HEK293 (cell line): Measurements from ENCODE around the gene RPS27.
A peak's percentile ranks its signal among the peaks of the same experiment; 100 is the strongest.

Experiments
- CTCF ChIA-PET: fragments of 350-600 bp; formaldehyde crosslinking; extraction: SDS; loops from one replicate; lab custom pipeline; 2021; ENCODE audit warnings: antibody characterized with exemption; lab: Yijun Ruan, JAX
- POLR2A ChIA-PET: fragments of 300-600 bp; formaldehyde crosslinking; extraction: SDS; loops from one replicate; lab custom pipeline; 2020; ENCODE audit warnings: antibody characterized with exemption, inconsistent platforms; lab: Yijun Ruan, JAX
- H3K27ac ChIP-seq: fragments of 200-500 bp; sonication (Bioruptor generic); 2 replicates; pipeline ENCODE4 v1.5.1; 2014; ENCODE audit warnings: low read depth, low read length, control low read depth, inconsistent platforms; ENCODE audit errors: extremely low read depth
- H3K36me3 ChIP-seq, 2 experiments: fragments of 200-500 bp in 1 of 2; sonication (Bioruptor generic) in 1 of 2; 1 replicate in 1 of 2; 2 replicates in 1 of 2; pipeline ENCODE4 v1.5.1; 2014 to 2017; ENCODE audit warnings: inconsistent platforms in 2 of 2, low read length in 2 of 2; ENCODE audit not compliant: control insufficient read depth in 2 of 2, insufficient read depth in 1 of 2
- H3K4me1 ChIP-seq: fragments of 200-500 bp; sonication (Bioruptor generic); 2 replicates; pipeline ENCODE4 v1.5.1; 2014; ENCODE audit warnings: mild to moderate bottlenecking, low read length, inconsistent platforms; ENCODE audit not compliant: control insufficient read depth, insufficient read depth
- H3K4me3 ChIP-seq: 2 replicates; pipeline ENCODE4 v1.5.1; 2011; ENCODE audit warnings: low read depth, mild to moderate bottlenecking, control low read depth, low read length, moderate library complexity
- H3K9me3 ChIP-seq: fragments of 200-500 bp; sonication (Bioruptor generic); 2 replicates; pipeline ENCODE4 v1.5.1; 2014; ENCODE audit warnings: low read depth, low read length, inconsistent platforms; ENCODE audit not compliant: control insufficient read depth, insufficient read depth
- ZNF169 ChIP-seq: fragments of 450-650 bp; formaldehyde crosslinking; IDR thresholded peaks from 2 replicates; pipeline ENCODE4 v1.5.1; 2016; ENCODE audit warnings: missing biosample characterization, missing genetic modification characterization
- ZNF202 ChIP-seq: fragments of 450-650 bp; formaldehyde crosslinking; IDR thresholded peaks from 2 replicates; pipeline ENCODE4 v1.5.1; 2016; ENCODE audit warnings: missing biosample characterization, missing genetic modification characterization, borderline replicate concordance
- ZNF266 ChIP-seq: fragments of 450-650 bp; formaldehyde crosslinking; IDR thresholded peaks from 2 replicates; pipeline ENCODE4 v1.5.1; 2016; ENCODE audit warnings: missing biosample characterization, missing genetic modification characterization, low read depth
- ZNF302 ChIP-seq: fragments of 450-650 bp; formaldehyde crosslinking; IDR thresholded peaks from 2 replicates; pipeline ENCODE4 v1.5.1; 2016; ENCODE audit warnings: missing biosample characterization, missing genetic modification characterization, low read depth
- ZNF324 ChIP-seq: fragments of 450-650 bp; formaldehyde crosslinking; IDR thresholded peaks from 2 replicates; pipeline ENCODE4 v1.5.1; 2016; ENCODE audit warnings: missing biosample characterization, missing genetic modification characterization
- ZNF335 ChIP-seq: fragments of 450-650 bp; formaldehyde crosslinking; conservative IDR thresholded peaks from 2 replicates; pipeline ENCODE4 v1.5.1; 2016; ENCODE audit warnings: missing biosample characterization, missing genetic modification characterization
- ZNF366 ChIP-seq: fragments of 450-650 bp; formaldehyde crosslinking; conservative IDR thresholded peaks from 2 replicates; pipeline ENCODE4 v1.5.1; 2016; ENCODE audit warnings: missing biosample characterization, missing genetic modification characterization
- ZNF433 ChIP-seq: fragments of 450-650 bp; formaldehyde crosslinking; IDR thresholded peaks from 2 replicates; pipeline ENCODE4 v1.5.1; 2016; ENCODE audit warnings: missing biosample characterization, missing genetic modification characterization, low read depth
- ZNF624 ChIP-seq: fragments of 450-650 bp; formaldehyde crosslinking; IDR thresholded peaks from 2 replicates; pipeline ENCODE4 v1.5.1; 2017; ENCODE audit warnings: missing biosample characterization, missing genetic modification characterization
- ZNF658 ChIP-seq: fragments of 450-650 bp; formaldehyde crosslinking; IDR thresholded peaks from 2 replicates; pipeline ENCODE4; 2016; ENCODE audit warnings: missing biosample characterization, missing genetic modification characterization
- ZNF76 ChIP-seq: fragments of 450-650 bp; formaldehyde crosslinking; IDR thresholded peaks from 2 replicates; pipeline ENCODE4; 2016; ENCODE audit warnings: low read depth, missing biosample characterization, missing genetic modification characterization, borderline replicate concordance
- TF ChIP-seq, protein P1 (sequence below): fragments of 450-650 bp; formaldehyde crosslinking; conservative IDR thresholded peaks from 2 replicates; pipeline ENCODE4 v1.5.1; 2016; ENCODE audit warnings: low read depth, missing biosample characterization, missing genetic modification characterization
- TF ChIP-seq, protein P2 (sequence below): fragments of 450-650 bp; formaldehyde crosslinking; IDR thresholded peaks from 2 replicates; pipeline ENCODE4 v1.5.1; 2016; ENCODE audit warnings: missing biosample characterization, missing genetic modification characterization
- TF ChIP-seq, protein P3 (sequence below): fragments of 450-650 bp; formaldehyde crosslinking; IDR thresholded peaks from 2 replicates; pipeline ENCODE4 v1.5.1; 2016; ENCODE audit warnings: missing biosample characterization, missing genetic modification characterization
- TF ChIP-seq, protein P4 (sequence below): fragments of 450-650 bp; formaldehyde crosslinking; IDR thresholded peaks from 2 replicates; pipeline ENCODE4 v1.5.1; 2016; ENCODE audit warnings: missing biosample characterization, missing genetic modification characterization
- TF ChIP-seq, protein P5 (sequence below): fragments of 450-650 bp; formaldehyde crosslinking; IDR thresholded peaks from 2 replicates; pipeline ENCODE4 v1.5.1; 2016; ENCODE audit warnings: missing biosample characterization, missing genetic modification characterization
- TF ChIP-seq, protein P6 (sequence below): fragments of 450-650 bp; formaldehyde crosslinking; IDR thresholded peaks from 2 replicates; pipeline ENCODE4 v1.5.1; 2017; ENCODE audit warnings: missing biosample characterization, missing genetic modification characterization
- TF ChIP-seq, protein P7 (sequence below): fragments of 450-650 bp; formaldehyde crosslinking; IDR thresholded peaks from 2 replicates; pipeline ENCODE4 v1.5.1; 2016; ENCODE audit warnings: missing biosample characterization, missing genetic modification characterization

The RPS27 gene

DNA sequence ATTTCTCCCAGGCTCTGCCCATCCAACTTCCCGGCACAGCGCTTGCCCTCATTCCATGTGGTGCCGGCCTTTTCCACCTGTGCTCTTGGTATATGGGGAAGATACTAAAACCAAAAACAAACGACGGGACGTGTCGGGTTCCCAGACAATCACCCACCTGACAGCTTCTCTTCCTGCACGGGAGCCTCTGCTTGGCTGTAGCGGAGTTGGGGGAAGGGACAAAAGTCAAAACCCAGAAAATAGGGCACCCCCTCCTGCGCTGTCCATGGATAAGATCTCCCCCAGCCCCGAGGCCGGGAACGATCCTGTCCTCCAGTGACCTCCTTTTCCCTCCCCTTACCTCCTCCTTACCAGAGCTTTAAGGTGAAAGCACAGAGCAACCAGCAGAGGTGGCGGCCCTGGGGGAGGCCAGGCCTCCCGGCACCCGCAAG lies 13.7 kb upstream of the RPS27 start (continued):
- TF ChIP-seq, protein P1, sequence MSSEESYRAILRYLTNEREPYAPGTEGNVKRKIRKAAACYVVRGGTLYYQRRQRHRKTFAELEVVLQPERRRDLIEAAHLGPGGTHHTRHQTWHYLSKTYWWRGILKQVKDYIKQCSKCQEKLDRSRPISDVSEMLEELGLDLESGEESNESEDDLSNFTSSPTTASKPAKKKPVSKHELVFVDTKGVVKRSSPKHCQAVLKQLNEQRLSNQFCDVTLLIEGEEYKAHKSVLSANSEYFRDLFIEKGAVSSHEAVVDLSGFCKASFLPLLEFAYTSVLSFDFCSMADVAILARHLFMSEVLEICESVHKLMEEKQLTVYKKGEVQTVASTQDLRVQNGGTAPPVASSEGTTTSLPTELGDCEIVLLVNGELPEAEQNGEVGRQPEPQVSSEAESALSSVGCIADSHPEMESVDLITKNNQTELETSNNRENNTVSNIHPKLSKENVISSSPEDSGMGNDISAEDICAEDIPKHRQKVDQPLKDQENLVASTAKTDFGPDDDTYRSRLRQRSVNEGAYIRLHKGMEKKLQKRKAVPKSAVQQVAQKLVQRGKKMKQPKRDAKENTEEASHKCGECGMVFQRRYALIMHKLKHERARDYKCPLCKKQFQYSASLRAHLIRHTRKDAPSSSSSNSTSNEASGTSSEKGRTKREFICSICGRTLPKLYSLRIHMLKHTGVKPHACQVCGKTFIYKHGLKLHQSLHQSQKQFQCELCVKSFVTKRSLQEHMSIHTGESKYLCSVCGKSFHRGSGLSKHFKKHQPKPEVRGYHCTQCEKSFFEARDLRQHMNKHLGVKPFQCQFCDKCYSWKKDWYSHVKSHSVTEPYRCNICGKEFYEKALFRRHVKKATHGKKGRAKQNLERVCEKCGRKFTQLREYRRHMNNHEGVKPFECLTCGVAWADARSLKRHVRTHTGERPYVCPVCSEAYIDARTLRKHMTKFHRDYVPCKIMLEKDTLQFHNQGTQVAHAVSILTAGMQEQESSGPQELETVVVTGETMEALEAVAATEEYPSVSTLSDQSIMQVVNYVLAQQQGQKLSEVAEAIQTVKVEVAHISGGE (tag by site-specific recombination): 0 out of 2 replicates have a peak, but pooled peaks have one; percentile 5
- TF ChIP-seq ZNF366 (tag by site-specific recombination): no peak
- TF ChIP-seq, protein P2, sequence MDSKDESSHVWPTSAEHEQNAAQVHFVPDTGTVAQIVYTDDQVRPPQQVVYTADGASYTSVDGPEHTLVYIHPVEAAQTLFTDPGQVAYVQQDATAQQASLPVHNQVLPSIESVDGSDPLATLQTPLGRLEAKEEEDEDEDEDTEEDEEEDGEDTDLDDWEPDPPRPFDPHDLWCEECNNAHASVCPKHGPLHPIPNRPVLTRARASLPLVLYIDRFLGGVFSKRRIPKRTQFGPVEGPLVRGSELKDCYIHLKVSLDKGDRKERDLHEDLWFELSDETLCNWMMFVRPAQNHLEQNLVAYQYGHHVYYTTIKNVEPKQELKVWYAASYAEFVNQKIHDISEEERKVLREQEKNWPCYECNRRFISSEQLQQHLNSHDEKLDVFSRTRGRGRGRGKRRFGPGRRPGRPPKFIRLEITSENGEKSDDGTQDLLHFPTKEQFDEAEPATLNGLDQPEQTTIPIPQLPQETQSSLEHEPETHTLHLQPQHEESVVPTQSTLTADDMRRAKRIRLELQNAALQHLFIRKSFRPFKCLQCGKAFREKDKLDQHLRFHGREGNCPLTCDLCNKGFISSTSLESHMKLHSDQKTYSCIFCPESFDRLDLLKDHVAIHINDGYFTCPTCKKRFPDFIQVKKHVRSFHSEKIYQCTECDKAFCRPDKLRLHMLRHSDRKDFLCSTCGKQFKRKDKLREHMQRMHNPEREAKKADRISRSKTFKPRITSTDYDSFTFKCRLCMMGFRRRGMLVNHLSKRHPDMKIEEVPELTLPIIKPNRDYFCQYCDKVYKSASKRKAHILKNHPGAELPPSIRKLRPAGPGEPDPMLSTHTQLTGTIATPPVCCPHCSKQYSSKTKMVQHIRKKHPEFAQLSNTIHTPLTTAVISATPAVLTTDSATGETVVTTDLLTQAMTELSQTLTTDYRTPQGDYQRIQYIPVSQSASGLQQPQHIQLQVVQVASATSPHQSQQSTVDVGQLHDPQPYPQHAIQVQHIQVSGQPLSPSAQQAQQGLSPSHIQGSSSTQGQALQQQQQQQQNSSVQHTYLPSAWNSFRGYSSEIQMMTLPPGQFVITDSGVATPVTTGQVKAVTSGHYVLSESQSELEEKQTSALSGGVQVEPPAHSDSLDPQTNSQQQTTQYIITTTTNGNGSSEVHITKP (tag by site-specific recombination): peak; percentile 43; the same call in 1 of the 2 replicates
- TF ChIP-seq, protein P3, sequence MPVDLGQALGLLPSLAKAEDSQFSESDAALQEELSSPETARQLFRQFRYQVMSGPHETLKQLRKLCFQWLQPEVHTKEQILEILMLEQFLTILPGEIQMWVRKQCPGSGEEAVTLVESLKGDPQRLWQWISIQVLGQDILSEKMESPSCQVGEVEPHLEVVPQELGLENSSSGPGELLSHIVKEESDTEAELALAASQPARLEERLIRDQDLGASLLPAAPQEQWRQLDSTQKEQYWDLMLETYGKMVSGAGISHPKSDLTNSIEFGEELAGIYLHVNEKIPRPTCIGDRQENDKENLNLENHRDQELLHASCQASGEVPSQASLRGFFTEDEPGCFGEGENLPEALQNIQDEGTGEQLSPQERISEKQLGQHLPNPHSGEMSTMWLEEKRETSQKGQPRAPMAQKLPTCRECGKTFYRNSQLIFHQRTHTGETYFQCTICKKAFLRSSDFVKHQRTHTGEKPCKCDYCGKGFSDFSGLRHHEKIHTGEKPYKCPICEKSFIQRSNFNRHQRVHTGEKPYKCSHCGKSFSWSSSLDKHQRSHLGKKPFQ (tag by site-specific recombination): no peak
- TF ChIP-seq, protein P4, sequence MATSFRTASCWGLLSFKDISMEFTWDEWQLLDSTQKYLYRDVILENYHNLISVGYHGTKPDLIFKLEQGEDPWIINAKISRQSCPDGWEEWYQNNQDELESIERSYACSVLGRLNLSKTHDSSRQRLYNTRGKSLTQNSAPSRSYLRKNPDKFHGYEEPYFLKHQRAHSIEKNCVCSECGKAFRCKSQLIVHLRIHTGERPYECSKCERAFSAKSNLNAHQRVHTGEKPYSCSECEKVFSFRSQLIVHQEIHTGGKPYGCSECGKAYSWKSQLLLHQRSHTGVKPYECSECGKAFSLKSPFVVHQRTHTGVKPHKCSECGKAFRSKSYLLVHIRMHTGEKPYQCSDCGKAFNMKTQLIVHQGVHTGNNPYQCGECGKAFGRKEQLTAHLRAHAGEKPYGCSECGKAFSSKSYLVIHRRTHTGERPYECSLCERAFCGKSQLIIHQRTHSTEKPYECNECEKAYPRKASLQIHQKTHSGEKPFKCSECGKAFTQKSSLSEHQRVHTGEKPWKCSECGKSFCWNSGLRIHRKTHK: no peak
- TF ChIP-seq ZNF76 (tag by site-specific recombination): no peak

DNA sequence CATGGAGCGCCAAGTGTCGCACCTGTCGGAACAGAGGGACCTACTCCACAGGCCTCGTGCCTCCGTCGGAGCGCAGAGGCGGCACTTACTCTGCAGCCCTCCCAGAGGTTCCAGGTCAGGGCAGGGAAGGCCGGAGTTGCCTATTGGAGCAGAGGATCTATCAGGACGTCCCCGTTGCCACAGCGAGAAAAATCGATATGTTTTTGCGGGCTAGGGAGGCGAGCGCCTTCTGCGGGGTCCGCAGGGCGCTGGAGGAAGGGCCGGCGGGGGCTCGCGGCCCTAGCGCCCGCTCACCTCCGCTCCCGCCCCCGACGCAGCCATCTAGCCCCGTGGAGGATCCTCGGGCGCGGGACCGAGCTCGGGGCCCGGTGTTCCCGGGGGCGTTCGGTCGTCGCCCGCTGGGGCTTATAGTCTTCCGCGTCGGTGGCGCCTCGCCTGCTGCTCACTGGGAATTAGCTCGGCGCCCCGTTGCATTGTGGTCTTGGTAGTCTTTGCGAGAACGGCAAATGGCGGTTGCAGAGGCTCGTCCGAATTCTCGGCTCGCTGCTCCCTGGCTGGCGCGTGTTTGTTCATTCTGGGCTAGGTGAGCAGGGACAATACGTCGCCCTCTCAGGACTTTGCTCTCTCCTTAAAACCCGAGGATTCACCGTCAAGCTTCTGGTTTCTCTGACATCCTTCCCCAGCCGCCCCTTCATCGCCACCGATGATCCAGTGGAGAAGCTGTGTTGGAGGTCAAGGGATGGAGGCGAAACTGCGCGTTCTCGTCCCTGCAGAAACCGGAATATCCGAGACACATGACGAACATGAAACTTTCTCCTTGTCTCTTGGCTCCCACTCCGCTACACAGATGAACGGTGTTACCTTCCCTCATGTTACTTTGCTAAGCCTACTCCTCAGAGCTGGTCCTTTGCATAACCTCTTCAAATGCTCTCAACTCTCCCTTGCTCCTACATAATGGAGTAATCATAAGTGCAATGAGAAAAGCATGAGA lies 13.0 kb upstream of the RPS27 start, which contains the start of gene JTB:
Gene JTB, minus strand, starts transcription at position 425 of the 991 bp plus-strand sequence. Its CDS starts 422 bp downstream, at position 3.
- peak within 1 kb of the TSS; percentile 90 for H3K4me3 ChIP-seq
- TF ChIP-seq ZNF433 (tag by site-specific recombination) (no peak), ZNF658 (tag by site-specific recombination) (no peak), ZNF266 (tag by site-specific recombination) (no peak), ZNF169 (tag by site-specific recombination) (no peak), ZNF324 (tag by site-specific recombination) (no peak), ZNF302 (tag by site-specific recombination) (no peak), ZNF335 (tag by site-specific recombination) (peak; percentile 83), ZNF624 (tag by site-specific recombination) (no peak), ZNF202 (tag by site-specific recombination) (no peak)
- TF ChIP-seq, protein P5, sequence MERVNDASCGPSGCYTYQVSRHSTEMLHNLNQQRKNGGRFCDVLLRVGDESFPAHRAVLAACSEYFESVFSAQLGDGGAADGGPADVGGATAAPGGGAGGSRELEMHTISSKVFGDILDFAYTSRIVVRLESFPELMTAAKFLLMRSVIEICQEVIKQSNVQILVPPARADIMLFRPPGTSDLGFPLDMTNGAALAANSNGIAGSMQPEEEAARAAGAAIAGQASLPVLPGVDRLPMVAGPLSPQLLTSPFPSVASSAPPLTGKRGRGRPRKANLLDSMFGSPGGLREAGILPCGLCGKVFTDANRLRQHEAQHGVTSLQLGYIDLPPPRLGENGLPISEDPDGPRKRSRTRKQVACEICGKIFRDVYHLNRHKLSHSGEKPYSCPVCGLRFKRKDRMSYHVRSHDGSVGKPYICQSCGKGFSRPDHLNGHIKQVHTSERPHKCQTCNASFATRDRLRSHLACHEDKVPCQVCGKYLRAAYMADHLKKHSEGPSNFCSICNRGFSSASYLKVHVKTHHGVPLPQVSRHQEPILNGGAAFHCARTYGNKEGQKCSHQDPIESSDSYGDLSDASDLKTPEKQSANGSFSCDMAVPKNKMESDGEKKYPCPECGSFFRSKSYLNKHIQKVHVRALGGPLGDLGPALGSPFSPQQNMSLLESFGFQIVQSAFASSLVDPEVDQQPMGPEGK: peak; percentile 78
- TF ChIP-seq, protein P6, sequence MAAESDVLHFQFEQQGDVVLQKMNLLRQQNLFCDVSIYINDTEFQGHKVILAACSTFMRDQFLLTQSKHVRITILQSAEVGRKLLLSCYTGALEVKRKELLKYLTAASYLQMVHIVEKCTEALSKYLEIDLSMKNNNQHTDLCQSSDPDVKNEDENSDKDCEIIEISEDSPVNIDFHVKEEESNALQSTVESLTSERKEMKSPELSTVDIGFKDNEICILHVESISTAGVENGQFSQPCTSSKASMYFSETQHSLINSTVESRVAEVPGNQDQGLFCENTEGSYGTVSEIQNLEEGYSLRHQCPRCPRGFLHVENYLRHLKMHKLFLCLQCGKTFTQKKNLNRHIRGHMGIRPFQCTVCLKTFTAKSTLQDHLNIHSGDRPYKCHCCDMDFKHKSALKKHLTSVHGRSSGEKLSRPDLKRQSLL: no peak
- TF ChIP-seq, protein P7, sequence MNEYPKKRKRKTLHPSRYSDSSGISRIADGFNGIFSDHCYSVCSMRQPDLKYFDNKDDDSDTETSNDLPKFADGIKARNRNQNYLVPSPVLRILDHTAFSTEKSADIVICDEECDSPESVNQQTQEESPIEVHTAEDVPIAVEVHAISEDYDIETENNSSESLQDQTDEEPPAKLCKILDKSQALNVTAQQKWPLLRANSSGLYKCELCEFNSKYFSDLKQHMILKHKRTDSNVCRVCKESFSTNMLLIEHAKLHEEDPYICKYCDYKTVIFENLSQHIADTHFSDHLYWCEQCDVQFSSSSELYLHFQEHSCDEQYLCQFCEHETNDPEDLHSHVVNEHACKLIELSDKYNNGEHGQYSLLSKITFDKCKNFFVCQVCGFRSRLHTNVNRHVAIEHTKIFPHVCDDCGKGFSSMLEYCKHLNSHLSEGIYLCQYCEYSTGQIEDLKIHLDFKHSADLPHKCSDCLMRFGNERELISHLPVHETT (tag by site-specific recombination): 0 out of 2 replicates have a peak, but pooled peaks have one; percentile 15

More for the DNA sequence above, 13.0 kb upstream of the RPS27 start, which contains the start of gene JTB:
- CTCF ChIA-PET: interaction anchor here (0.6 to 3.8 kb wide), 9 partner anchors 9 to 181 kb away, joined by 3 to 29 read pairs (median 5); partner anchors contain the start of genes CREB3L4 and RAB13
- POLR2A ChIA-PET: interaction anchor here (0.8 to 5.3 kb wide), 21 partner anchors 10 to 428 kb away, joined by 3 to 137 read pairs (median 4); partner anchors contain the start of genes CREB3L4, CRTC2, DENND4B and GATAD2B
- Histone ChIP-seq H3K27ac (peak within 1 kb of the TSS; percentile 88), H3K36me3 (peaks cover 11 to 56% of the 10 kb centered on the region in 2 experiments), H3K4me1 (no peaks in the 10 kb centered on the region), H3K9me3 (no peaks in the 10 kb centered on the region)
